Measurements from ENCODE around the gene SYCE3.
"Not testable (repeated sequence)": the region's sequence is repeated elsewhere in the genome, so short reads cannot be mapped to it uniquely, and the experiment has no call there.

The SYCE3 gene

GRCh38 chr22:50544078-50544745 is 18.5 kb downstream of the SYCE3 start:
- Histone ChIP-seq H3K27ac (ENCODE audit: low read length) (peak overlapping the region; percentile 22; the same call in 1 of the 2 replicates), H4K20me1 (ENCODE audit: insufficient read depth, low read length) (no peaks in the 10 kb centered on the region), H3K4me2 (ENCODE audit: low read length) (peak overlapping the region; percentile 65), H3K9me3 (ENCODE audit: insufficient read depth, low read length) (no peaks in the 10 kb centered on the region), H3K9ac (ENCODE audit: low read length) (peak overlapping the region; percentile 50), H3K4me1 (ENCODE audit: low read length) (peaks cover 55% of the 10 kb centered on the region), H2AFZ (ENCODE audit: low read depth, low read length) (peak overlapping the region; percentile 62; the same call in 1 of the 2 replicates), H3K36me3 (replicated peaks; ENCODE audit: low read depth, low read length) (no peaks in the 10 kb centered on the region), H3K4me3 (ENCODE audit: low read length) (peak overlapping the region; percentile 57), H3K79me2 (ENCODE audit: low read length) (no peaks in the 10 kb centered on the region), H3K27me3 (ENCODE audit: low read depth, low read length) (no peaks in the 10 kb centered on the region)
- no peak for TF ChIP-seq EZH2phosphoT487 (IDR thresholded peaks at IDR 0.05; ENCODE audit: low read depth)
- TF ChIP-seq, protein P1, sequence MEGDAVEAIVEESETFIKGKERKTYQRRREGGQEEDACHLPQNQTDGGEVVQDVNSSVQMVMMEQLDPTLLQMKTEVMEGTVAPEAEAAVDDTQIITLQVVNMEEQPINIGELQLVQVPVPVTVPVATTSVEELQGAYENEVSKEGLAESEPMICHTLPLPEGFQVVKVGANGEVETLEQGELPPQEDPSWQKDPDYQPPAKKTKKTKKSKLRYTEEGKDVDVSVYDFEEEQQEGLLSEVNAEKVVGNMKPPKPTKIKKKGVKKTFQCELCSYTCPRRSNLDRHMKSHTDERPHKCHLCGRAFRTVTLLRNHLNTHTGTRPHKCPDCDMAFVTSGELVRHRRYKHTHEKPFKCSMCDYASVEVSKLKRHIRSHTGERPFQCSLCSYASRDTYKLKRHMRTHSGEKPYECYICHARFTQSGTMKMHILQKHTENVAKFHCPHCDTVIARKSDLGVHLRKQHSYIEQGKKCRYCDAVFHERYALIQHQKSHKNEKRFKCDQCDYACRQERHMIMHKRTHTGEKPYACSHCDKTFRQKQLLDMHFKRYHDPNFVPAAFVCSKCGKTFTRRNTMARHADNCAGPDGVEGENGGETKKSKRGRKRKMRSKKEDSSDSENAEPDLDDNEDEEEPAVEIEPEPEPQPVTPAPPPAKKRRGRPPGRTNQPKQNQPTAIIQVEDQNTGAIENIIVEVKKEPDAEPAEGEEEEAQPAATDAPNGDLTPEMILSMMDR (IDR thresholded peaks at IDR 0.05; ENCODE audit: low read depth, low read length), result peak; percentile 55

- peak overlapping the region; percentile 62 for H3K4me2 ChIP-seq (ENCODE audit: low read length)
- peak overlapping the region; percentile 100 for H3K27ac ChIP-seq (ENCODE audit: low read length)
- no peaks in the 10 kb centered on the region for H3K9me3 ChIP-seq (ENCODE audit: insufficient read depth, low read length)
- H2AFZ ChIP-seq (ENCODE audit: low read depth, low read length), result peak overlapping the region; percentile 41; the same call in 1 of the 2 replicates
- peaks cover 70% of the 10 kb centered on the region for H3K4me1 ChIP-seq (ENCODE audit: low read length)
- TF ChIP-seq EZH2phosphoT487 (IDR thresholded peaks at IDR 0.05; ENCODE audit: low read depth), result no peak
- TF ChIP-seq, protein P1 (IDR thresholded peaks at IDR 0.05; ENCODE audit: low read depth, low read length), result no peak
- H3K36me3 ChIP-seq (replicated peaks; ENCODE audit: low read depth, low read length), result peaks cover 3% of the 10 kb centered on the region
- no peaks in the 10 kb centered on the region for H3K79me2 ChIP-seq (ENCODE audit: low read length)
- H3K9ac ChIP-seq (ENCODE audit: low read length), result peak overlapping the region; percentile 60; the same call in 1 of the 2 replicates
- no peaks in the 10 kb centered on the region for H3K27me3 ChIP-seq (ENCODE audit: low read depth, low read length)
- H3K4me3 ChIP-seq (ENCODE audit: low read length), result peak overlapping the region; percentile 27
- H4K20me1 ChIP-seq (ENCODE audit: insufficient read depth, low read length), result no peaks in the 10 kb centered on the region
Measured at GRCh38 chr22:50542416-50542927, 20.2 kb downstream of the SYCE3 start.

GRCh38 chr22:50541667-50542026 is 21.1 kb downstream of the SYCE3 start:
- H3K27me3 ChIP-seq (ENCODE audit: low read depth, low read length); H2AFZ ChIP-seq (ENCODE audit: low read depth, low read length); H3K79me2 ChIP-seq (ENCODE audit: low read length); H3K36me3 ChIP-seq (replicated peaks; ENCODE audit: low read depth, low read length); H3K9me3 ChIP-seq (ENCODE audit: insufficient read depth, low read length); H4K20me1 ChIP-seq (ENCODE audit: insufficient read depth, low read length): not testable (repeated sequence)
- Histone ChIP-seq H3K4me2 (ENCODE audit: low read length) (peak overlapping the region; percentile 62), H3K4me1 (ENCODE audit: low read length) (peaks cover 70% of the 10 kb centered on the region), H3K4me3 (ENCODE audit: low read length) (peak overlapping the region; percentile 27), H3K9ac (ENCODE audit: low read length) (peak overlapping the region; percentile 60), H3K27ac (ENCODE audit: low read length) (peak overlapping the region; percentile 100)

DNA sequence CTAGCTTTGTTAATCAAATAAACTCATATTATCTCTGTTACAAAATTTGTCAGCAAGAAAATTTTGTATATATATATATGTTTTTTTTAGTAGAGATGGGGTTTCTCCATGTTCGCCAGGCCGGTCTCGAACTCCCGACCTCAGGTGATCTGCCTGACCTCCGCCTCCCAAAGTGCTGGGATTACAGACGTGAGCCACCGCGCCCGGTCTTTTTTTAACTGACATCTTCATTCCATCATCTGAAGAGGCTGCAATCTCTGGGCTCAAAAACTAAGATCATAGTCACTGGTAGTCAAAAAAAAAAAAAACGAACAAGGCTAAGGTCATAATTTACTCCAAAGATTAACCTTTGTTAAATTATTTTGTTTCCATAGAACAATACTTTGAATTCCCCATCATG is 22.3 kb downstream of the SYCE3 start:
- Histone ChIP-seq H3K79me2 (ENCODE audit: low read length) (no peaks in the 10 kb centered on the region), H3K4me2 (ENCODE audit: low read length) (peak overlapping the region; percentile 62), H3K27me3 (ENCODE audit: low read depth, low read length) (no peaks in the 10 kb centered on the region), H2AFZ (ENCODE audit: low read depth, low read length) (no peak overlapping the region), H3K4me1 (ENCODE audit: low read length) (peaks cover 79% of the 10 kb centered on the region), H3K9ac (ENCODE audit: low read length) (peak overlapping the region; percentile 60), H3K27ac (ENCODE audit: low read length) (peak overlapping the region; percentile 100), H3K4me3 (ENCODE audit: low read length) (peak overlapping the region; percentile 42; the same call in 1 of the 2 replicates), H4K20me1 (ENCODE audit: insufficient read depth, low read length) (no peaks in the 10 kb centered on the region), H3K9me3 (ENCODE audit: insufficient read depth, low read length) (no peaks in the 10 kb centered on the region), H3K36me3 (replicated peaks; ENCODE audit: low read depth, low read length) (peaks cover 3% of the 10 kb centered on the region)
- TF ChIP-seq EZH2phosphoT487 (IDR thresholded peaks at IDR 0.05; ENCODE audit: low read depth), result no peak
- TF ChIP-seq, protein P1 (IDR thresholded peaks at IDR 0.05; ENCODE audit: low read depth, low read length), result no peak

All from OCI-LY3 (cell line).